Activated naive CD8-positive, alpha-beta T cell treated with anti-CD3 and anti-CD28 coated beads, Interleukin-2, amount 10 ng/mL, durations not matched to agents 7 days and 5 days (primary cell): ENCODE data around the gene HPSE. TPM values are rescaled to one million over a fixed set of nuclear protein-coding genes. Genes with fewer than 3 reads are reported as not detected.
A peak's percentile ranks its signal among the peaks of the same experiment; 100 is the strongest.
"Not testable (repeated sequence)": the region's sequence is repeated elsewhere in the genome, so short reads cannot be mapped to it uniquely, and the experiment has no call there.

Experiments used
- ATAC-seq: fragments of 150-1000 bp; cut with Tn5 transposase; one replicate; pipeline ENCODE4 v1.10.0; 2021; ENCODE audit warnings: low read depth, moderate library complexity
- POLR2A ChIA-PET: fragments of 350-600 bp; sonication (Branson Sonifier 250); formaldehyde crosslinking; loops from one replicate; lab custom pipeline; 2021; ENCODE audit warnings: antibody characterized with exemption; lab: Charles Lee
- DNase-seq: peaks from one replicate; pipeline ENCODE4 v3.0.0; 2021
- H3K27ac Mint-ChIP-seq: one replicate; pipeline ENCODE4 v1.8.0; 2022; ENCODE audit warnings: mild to moderate bottlenecking, mixed read lengths
- H3K27me3 Mint-ChIP-seq: one replicate; pipeline ENCODE4 v1.8.0; 2022; ENCODE audit warnings: mild to moderate bottlenecking, moderate library complexity, mixed read lengths
- H3K36me3 Mint-ChIP-seq: one replicate; pipeline ENCODE4 v1.8.0; 2021; ENCODE audit warnings: mild to moderate bottlenecking, mixed read lengths
- H3K4me1 Mint-ChIP-seq: one replicate; pipeline ENCODE4 v1.8.0; 2021; ENCODE audit warnings: mixed read lengths
- H3K4me3 Mint-ChIP-seq: one replicate; pipeline ENCODE4 v1.8.0; 2022; ENCODE audit warnings: mild to moderate bottlenecking, moderate library complexity, mixed read lengths
- H3K9me3 Mint-ChIP-seq: one replicate; pipeline ENCODE4 v1.8.0; 2021; ENCODE audit warnings: mixed read lengths
- total RNA-seq, 2 experiments: library from RNA; stranded (reverse); gene quantifications; one replicate each; pipeline ENCODE4 v1.2.3, GENCODE V29; 2021

HPSE gene
- total RNA-seq, 2 experiments from 2014 or later, result 16.5 to 17.3 TPM

DNA sequence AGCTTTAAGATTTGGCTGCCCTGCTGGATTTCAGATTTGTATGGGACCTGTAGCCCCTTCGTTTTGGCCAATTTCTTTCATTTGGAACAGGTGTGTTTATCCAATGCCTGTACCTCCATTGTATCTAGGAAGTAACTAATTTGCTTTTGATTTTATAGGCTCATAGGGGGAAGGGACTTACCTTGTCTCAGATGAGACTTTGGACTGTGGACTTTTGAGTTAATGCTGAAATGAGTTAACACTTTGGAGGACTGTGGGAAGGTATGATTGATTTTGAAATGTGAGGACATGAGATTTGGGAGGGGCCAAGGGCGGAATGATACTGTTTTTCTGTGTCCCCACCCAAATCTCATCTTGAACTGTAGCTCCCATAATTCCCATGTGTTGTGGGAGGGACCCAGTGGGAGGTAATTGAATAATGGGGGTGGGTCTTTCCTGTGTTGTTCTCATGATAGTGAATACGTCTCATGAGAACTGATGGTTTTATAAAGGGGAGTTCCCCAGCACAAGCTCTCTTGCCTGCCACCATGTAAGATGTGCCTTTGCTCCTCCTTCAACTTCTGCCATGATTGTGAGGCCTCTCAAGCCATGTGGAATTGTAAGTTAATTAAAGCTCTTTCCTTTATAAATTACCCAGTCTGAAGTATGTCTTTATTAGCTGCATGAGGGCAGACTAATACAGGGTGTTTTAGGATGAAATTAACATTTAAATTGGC, 44.4 kb downstream of the HPSE start:
- H3K27me3 Mint-ChIP-seq, H3K4me3 Mint-ChIP-seq, H3K9me3 Mint-ChIP-seq, H3K27ac Mint-ChIP-seq, ATAC-seq, DNase-seq, H3K4me1 Mint-ChIP-seq: not testable (repeated sequence)
- H3K36me3 Mint-ChIP-seq, result peaks cover 31% of the 10 kb centered on the region
- POLR2A ChIA-PET, result interaction anchor here (1.1 kb wide), 1 partner anchor 9 kb away, joined by 3 read pairs; no protein-coding TSS in a partner anchor

DNA sequence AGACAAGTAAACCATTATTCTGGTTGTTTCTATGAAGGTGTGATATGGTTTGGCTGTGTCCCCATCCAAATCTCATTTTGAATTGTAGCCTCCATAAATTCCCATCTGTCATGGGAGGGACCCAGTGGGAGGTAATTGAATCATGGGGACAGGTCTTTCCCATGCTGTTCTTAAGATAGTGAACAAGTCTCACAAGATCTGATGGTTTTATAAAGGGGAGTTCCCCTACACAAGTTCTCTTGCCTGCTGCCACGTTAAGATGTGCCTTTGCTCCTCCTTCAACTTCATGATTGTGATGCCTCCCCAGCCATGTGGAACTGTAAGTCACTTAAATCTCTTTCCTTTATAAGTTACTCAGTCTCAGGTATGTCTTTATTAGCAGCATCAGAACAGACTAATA, 46.3 kb downstream of the HPSE start:
- POLR2A ChIA-PET, DNase-seq, H3K27me3 Mint-ChIP-seq, ATAC-seq, H3K4me3 Mint-ChIP-seq, H3K9me3 Mint-ChIP-seq, H3K27ac Mint-ChIP-seq: not testable (repeated sequence)
- H3K36me3 Mint-ChIP-seq, result peaks cover 22% of the 10 kb centered on the region
- peaks cover 14% of the 10 kb centered on the region for H3K4me1 Mint-ChIP-seq

DNA sequence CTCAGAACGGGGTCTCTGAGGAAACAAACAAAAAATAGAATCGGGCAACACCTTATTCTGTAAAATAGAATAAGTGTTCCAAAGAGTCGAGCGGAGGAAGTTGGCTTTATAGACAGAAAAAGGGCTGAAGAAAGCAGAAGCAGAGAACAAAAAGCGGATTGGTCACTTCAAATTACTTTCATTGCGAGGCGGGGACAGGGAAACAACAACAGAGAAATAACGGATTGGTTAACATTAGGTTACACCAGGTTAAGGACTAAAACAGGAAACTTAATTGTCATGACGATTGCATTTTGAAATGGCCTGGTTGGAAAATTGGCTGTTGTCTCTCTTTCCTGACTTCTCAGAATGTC, 49.6 kb downstream of the HPSE start:
- peak overlapping the region; percentile 98 for H3K27ac Mint-ChIP-seq
- H3K36me3 Mint-ChIP-seq, result peaks cover 7% of the 10 kb centered on the region
- H3K4me3 Mint-ChIP-seq, result peak overlapping the region; percentile 98
- no peaks in the 10 kb centered on the region for H3K27me3 Mint-ChIP-seq
- H3K9me3 Mint-ChIP-seq, result peaks cover 3% of the 10 kb centered on the region
- ATAC-seq, result peak; percentile 32
- DNase-seq, result no peak
- POLR2A ChIA-PET, result interaction anchor here (0.6 to 2.9 kb wide), 26 partner anchors 13 to 911 kb away, joined by 3 to 13 read pairs (median 4); partner anchors contain the start of genes COPS4, HELQ, HNRNPD and HPSE
- peaks cover 40% of the 10 kb centered on the region for H3K4me1 Mint-ChIP-seq

DNA sequence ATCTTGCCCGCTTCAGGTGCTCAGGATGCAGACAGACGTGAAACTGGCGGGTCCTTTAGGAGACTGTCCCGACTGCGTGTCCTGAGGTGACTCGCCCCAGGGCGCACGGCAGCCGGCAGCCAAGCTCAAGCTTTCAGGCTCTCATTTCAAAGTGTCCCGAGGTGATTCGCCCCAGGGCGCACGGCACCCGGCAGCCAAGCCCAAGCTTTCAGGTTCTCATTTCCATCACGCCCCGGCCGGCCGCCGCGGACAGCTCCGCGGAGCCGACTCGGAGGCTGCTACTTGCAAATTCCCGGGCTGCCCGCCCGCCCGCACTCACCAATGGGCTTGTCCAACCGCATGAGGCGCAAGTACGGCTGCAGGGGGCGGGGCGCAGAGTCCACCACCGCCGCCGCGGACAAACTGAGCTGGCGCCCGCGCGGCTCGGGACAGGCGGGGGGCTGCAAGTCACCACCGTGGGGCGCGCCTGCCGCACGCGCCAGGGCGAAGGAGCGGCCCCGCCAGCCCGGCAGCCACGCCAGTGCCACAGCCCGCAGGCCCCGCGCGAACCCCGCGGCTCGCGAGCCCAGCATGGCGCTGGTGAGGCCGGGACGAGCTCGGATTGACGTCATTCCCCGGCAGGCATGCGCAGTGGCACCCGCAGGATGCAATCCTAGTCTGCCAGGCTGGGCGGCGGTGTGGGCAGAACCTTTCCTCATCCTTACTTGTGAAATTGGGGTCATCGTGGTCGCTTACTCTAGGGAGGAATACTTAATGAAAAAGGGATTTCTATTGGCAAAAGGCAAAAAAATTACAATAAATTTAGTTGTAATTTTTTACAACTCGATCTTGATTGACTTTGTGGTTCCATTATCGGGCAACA, 50.2 kb downstream of the HPSE start, which contains the start of gene COQ2:
TSS of gene COQ2 (minus strand) at position 606 of the 862 bp plus-strand sequence. CDS start at position 572, 34 bp downstream.
- DNase-seq (peak; percentile 96), ATAC-seq (peak; percentile 95)
- Mint-ChIP-seq H3K27me3 (no peaks in the 10 kb centered on the region), H3K36me3 (peaks cover 2% of the 10 kb centered on the region), H3K27ac (peak within 1 kb of the TSS; percentile 98), H3K4me3 (peak within 1 kb of the TSS; percentile 98), H3K9me3 (no peaks in the 10 kb centered on the region), H3K4me1 (peaks cover 40% of the 10 kb centered on the region)
- POLR2A ChIA-PET, result interaction anchor here (0.6 to 2.9 kb wide), 29 partner anchors 12 to 855 kb away, joined by 3 to 13 read pairs (median 4); partner anchors contain the start of genes ABRAXAS1, COPS4, HELQ and HPSE

DNA sequence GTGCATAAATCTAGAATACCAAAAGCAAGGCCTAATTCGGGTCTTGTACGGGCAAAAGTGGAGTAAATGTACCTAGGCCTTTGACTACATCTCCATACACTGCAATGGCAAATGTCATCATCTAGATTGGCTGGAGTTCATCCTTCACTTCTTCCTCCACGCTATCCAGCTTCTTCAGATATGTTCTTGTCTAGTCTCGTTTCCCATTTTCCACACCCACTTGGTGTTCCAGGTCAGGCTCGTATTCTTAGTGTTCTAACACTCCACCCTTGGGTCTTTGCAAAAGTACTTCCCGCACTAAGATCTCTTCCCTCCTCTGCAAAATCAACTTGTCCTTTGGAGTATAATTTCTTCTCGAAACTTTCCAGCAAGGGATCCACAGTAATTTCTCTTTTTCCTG, 51.5 kb downstream of the HPSE start:
- POLR2A ChIA-PET, result interaction anchor here (0.9 to 2.9 kb wide), 5 partner anchors 16 to 248 kb away, joined by 3 to 13 read pairs (median 12); partner anchors contain the start of gene COPS4
- H3K4me1 Mint-ChIP-seq, result peaks cover 42% of the 10 kb centered on the region
- H3K27ac Mint-ChIP-seq, result peak overlapping the region; percentile 14
- H3K36me3 Mint-ChIP-seq, result peaks cover 5% of the 10 kb centered on the region
- no peaks in the 10 kb centered on the region for H3K9me3 Mint-ChIP-seq
- no peaks in the 10 kb centered on the region for H3K27me3 Mint-ChIP-seq
- H3K4me3 Mint-ChIP-seq, result peak overlapping the region; percentile 85
- no peak for ATAC-seq
- no peak for DNase-seq

DNA sequence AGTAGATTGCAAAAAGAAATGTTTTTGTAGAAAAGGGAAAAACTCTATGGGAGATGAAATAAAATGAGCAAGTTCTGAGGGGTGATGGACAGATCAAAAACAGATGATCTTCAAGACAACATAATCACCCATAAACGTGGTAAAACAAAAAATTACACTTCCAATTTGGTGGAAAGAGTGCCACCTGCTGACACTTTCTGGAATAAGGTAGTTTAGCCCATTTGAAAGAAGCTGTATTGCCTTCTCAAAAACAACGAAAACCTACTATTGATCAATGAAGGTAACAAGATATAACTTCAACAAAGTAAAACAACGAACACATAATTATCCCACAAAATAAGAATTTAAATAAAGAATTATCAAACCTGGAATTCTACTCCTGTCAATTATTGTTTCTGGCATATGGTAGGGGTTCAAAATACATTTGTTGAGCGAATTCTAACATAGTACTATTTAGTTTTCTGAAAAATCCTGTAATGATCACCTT, 52.6 kb downstream of the HPSE start:
- Mint-ChIP-seq H3K9me3 (no peaks in the 10 kb centered on the region), H3K36me3 (peaks cover 7% of the 10 kb centered on the region), H3K27ac (peak overlapping the region; percentile 39), H3K4me3 (peak overlapping the region; percentile 66), H3K27me3 (no peaks in the 10 kb centered on the region), H3K4me1 (peaks cover 46% of the 10 kb centered on the region)
- ATAC-seq, result no peak
- POLR2A ChIA-PET, result interaction anchor here (1.9 kb wide), 1 partner anchor 247 kb away, joined by 6 read pairs; the partner anchor contains the start of gene COPS4
- DNase-seq, result no peak

DNA sequence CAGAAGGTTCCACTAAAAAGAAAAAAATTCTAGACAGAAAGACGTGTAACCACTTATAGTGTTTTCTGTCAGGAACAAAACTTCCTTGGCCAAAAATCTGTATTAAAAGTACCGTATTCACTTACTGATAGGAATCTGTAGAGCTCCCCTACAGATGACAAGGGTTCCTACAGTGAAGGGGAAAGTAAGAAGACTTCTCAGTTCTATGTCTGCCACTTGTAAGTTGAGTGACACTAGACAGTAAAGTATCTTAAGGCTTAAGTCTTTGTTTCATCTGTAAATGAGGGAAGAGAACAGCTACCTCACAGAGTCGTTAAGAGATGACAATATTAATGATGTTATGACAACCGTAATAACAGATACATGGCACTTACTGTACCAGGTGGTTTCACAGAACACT, 53.3 kb downstream of the HPSE start:
- Mint-ChIP-seq H3K27me3 (no peaks in the 10 kb centered on the region), H3K9me3 (no peaks in the 10 kb centered on the region), H3K27ac (no peak overlapping the region), H3K4me3 (peak overlapping the region; percentile 20), H3K36me3 (peaks cover 7% of the 10 kb centered on the region), H3K4me1 (peaks cover 50% of the 10 kb centered on the region)
- no peak for ATAC-seq
- DNase-seq, result no peak
- POLR2A ChIA-PET, result interaction anchor here (0.8 to 1.9 kb wide), 3 partner anchors 10 to 246 kb away, joined by 3 to 6 read pairs (median 5); partner anchors contain the start of gene COPS4

DNA sequence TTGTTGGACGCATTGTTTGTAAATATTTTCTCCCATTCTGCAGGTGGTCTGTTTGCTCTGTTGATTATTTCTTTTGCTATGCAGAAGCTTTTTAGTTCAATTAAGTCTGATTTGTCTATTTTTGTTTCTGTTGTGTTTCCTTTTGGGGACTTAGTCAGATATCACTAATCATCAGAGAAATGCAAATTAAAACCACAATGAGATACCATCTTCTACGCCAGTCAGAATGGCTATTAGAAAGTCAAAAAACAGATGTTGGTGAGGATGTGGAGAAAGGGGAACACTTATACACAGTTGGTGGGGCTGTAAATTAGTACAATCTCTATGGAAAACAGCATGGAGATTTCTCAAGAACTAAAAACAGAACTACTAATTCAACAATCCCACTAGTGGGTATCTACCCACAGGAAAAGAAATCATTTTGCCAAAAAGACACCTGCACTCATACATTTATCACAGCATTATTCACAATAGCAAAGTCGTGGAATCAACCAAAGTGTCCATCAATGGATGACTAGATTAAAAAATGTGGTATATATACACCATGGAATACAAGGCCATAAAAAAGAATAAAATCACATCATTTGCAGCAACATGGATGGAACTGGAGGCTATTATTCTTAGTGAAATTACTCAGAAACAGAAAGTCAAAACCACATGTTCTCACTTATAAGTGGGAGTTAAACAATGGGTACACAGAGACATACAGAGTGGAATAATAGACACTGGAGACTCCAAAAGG, 58.2 kb downstream of the HPSE start:
- Mint-ChIP-seq H3K9me3 (no peaks in the 10 kb centered on the region), H3K36me3 (peaks cover 25% of the 10 kb centered on the region), H3K4me3 (no peak overlapping the region), H3K27ac (no peak overlapping the region), H3K27me3 (no peaks in the 10 kb centered on the region), H3K4me1 (peaks cover 25% of the 10 kb centered on the region)
- ATAC-seq (no peak), DNase-seq (no peak)
- POLR2A ChIA-PET, result no interaction called here

DNA sequence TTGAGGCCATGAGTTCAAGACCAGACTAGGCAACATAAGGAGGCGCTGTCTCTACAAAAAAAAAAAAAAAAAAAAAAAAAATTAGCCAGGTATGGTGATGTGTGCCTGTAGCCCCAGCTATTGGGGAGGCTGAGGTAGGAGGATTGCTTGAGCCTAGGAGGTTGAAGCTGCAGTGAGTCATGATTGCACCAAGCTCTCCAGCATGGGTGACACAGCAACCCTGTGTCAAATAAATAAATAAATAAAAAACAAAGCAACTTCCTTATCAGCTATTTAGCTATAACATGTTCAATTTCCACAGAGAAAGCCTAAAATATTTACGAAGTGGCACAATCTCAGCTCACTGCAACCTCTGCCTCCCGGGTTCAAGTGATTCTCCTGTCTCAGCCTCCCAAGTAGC, 60.7 kb downstream of the HPSE start:
- H3K27ac Mint-ChIP-seq, ATAC-seq, H3K9me3 Mint-ChIP-seq, H3K4me3 Mint-ChIP-seq, DNase-seq, H3K27me3 Mint-ChIP-seq: not testable (repeated sequence)
- Mint-ChIP-seq H3K4me1 (peaks cover 13% of the 10 kb centered on the region), H3K36me3 (peaks cover 32% of the 10 kb centered on the region)
- POLR2A ChIA-PET, result interaction anchor here (0.6 kb wide), 1 partner anchor 226 kb away, joined by 3 read pairs; no protein-coding TSS in a partner anchor

DNA sequence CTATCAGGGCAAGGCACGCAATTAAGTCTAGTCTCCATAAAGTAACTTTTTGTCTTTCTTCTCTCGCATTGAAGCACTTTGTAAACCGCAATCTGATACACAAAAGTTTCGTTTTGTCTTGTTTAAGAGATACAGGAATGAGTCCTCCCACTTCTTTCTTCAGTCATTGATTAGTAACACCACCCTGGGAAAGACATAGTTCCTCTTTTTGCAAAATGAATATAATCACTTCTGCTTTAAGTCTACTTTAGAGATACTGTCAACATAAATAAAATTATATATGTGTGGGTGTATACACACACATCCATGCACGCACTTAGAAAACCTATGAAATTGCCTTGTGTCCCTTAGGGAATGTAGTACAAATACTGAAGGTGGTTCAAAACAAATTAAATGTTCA, 61.7 kb downstream of the HPSE start:
- Mint-ChIP-seq H3K9me3 (no peaks in the 10 kb centered on the region), H3K36me3 (peaks cover 28% of the 10 kb centered on the region), H3K4me3 (no peak overlapping the region), H3K27me3 (no peaks in the 10 kb centered on the region), H3K27ac (no peak overlapping the region), H3K4me1 (peaks cover 15% of the 10 kb centered on the region)
- no peak for DNase-seq
- POLR2A ChIA-PET, result no interaction called here
- ATAC-seq, result no peak

DNA sequence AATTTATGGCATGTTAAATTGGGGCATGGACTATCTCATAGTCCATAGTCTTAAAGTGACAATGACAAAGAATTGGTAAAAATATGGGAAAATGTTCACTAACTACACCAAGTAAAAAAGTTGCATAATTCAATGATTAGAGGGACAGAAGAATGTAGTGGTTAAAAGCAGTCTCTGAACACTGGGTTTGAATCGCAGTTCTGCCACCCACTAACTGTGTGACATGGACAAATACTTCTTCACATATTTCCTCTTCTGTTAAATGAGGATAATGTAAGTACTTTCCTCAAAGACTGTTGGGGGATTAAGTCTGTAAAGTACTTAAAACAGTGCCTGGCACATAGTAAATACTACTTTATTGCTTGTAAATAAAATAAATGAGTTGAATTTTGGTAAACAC, 65.4 kb downstream of the HPSE start:
- no peak for DNase-seq
- Mint-ChIP-seq H3K4me1 (peaks cover 11% of the 10 kb centered on the region), H3K36me3 (peaks cover 17% of the 10 kb centered on the region), H3K27me3 (no peaks in the 10 kb centered on the region), H3K9me3 (no peaks in the 10 kb centered on the region), H3K27ac (no peak overlapping the region), H3K4me3 (no peak overlapping the region)
- POLR2A ChIA-PET, result no interaction called here
- no peak for ATAC-seq

DNA sequence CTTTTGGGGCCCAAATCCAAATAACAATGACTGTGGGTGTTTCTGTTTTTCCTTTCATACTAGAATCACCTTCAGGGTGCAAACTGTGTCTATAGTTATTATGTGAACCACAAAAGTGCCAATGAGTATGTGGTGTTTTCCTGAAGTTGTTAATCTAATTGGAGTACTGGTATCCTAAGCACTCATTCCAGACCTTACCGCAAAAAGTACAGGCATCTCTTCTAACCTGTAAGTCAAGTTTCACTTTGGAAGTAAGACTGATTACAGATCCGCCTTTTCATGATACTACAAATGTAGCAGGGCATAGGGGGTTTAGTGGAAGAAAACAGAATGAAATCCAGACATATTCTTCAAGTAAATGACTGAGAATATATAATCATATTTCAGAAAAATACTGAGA, 66.2 kb downstream of the HPSE start:
- DNase-seq, result no peak
- Mint-ChIP-seq H3K4me3 (no peak overlapping the region), H3K27me3 (no peaks in the 10 kb centered on the region), H3K27ac (no peak overlapping the region), H3K9me3 (no peaks in the 10 kb centered on the region), H3K4me1 (peaks cover 11% of the 10 kb centered on the region), H3K36me3 (peaks cover 17% of the 10 kb centered on the region)
- no peak for ATAC-seq
- POLR2A ChIA-PET, result interaction anchor here (2.6 kb wide), 1 partner anchor 16 kb away, joined by 12 read pairs; the partner anchor contains the start of gene COQ2
